Measurements from ENCODE around the gene SYNJ2BP. TPM values are rescaled to one million over a fixed set of nuclear protein-coding genes. Genes with fewer than 3 reads are reported as not detected.
"Not testable (repeated sequence)": the region's sequence is repeated elsewhere in the genome, so short reads cannot be mapped to it uniquely, and the experiment has no call there.

SYNJ2BP gene
- total RNA-seq, 2 donors from 2014 or later: 10.5 to 21.5 TPM

DNA sequence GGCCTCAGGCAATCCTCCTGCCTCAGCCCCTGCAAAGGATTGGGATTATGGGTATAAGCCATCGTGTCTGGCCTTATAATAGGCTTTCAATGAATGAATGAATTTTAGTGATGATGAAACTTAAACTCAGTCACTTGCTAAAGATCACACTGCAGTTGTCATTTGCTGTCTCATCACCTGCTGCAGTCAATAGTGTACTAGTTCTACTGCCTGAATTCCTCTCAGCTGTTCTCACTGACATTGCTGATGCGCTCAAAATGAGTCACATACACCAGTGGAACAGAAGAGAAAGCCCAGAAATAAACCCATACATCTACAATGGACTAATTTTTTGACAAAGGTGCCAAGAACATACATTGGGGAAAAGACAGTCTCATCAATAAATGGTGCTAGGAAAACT lies 5.6 kb upstream of the SYNJ2BP start:
- H3K4me3 ChIP-seq: no peak overlapping the region
- H3K27me3 ChIP-seq: no peaks in the 10 kb centered on the region
- no peaks in the 10 kb centered on the region for H3K4me1 ChIP-seq
- no peak for ATAC-seq
- no peaks in the 10 kb centered on the region for H3K9me3 ChIP-seq
- H3K27ac ChIP-seq: no peak overlapping the region
- no peaks in the 10 kb centered on the region for H3K36me3 ChIP-seq (replicated peaks in 1 of 2; ENCODE audit: insufficient read depth in 1 of 2, low read depth in 2 of 2)
- DNase-seq: no peak
- TF ChIP-seq, protein P1, sequence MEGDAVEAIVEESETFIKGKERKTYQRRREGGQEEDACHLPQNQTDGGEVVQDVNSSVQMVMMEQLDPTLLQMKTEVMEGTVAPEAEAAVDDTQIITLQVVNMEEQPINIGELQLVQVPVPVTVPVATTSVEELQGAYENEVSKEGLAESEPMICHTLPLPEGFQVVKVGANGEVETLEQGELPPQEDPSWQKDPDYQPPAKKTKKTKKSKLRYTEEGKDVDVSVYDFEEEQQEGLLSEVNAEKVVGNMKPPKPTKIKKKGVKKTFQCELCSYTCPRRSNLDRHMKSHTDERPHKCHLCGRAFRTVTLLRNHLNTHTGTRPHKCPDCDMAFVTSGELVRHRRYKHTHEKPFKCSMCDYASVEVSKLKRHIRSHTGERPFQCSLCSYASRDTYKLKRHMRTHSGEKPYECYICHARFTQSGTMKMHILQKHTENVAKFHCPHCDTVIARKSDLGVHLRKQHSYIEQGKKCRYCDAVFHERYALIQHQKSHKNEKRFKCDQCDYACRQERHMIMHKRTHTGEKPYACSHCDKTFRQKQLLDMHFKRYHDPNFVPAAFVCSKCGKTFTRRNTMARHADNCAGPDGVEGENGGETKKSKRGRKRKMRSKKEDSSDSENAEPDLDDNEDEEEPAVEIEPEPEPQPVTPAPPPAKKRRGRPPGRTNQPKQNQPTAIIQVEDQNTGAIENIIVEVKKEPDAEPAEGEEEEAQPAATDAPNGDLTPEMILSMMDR (IDR thresholded peaks at IDR 0.05): no peak
- no peak for TF ChIP-seq POLR2A (IDR thresholded peaks at IDR 0.05)
- intact Hi-C loops (cut with DNase I): no loop called here
- 88 to 92% methylated on average over 2 of the region's 2 CpGs for WGBS, 2 donors

GRCh38 chr14:70419270-70419931 lies 2.5 kb upstream of the SYNJ2BP start:
- H3K9me3 ChIP-seq; H3K27me3 ChIP-seq; ATAC-seq; H3K4me3 ChIP-seq; H3K36me3 ChIP-seq (replicated peaks in 1 of 2; ENCODE audit: insufficient read depth in 1 of 2, low read depth in 2 of 2); intact Hi-C loops (cut with DNase I); H3K27ac ChIP-seq; DNase-seq: not testable (repeated sequence)
- peaks cover 14% of the 10 kb centered on the region for H3K4me1 ChIP-seq
- WGBS, 2 donors: 46 to 50% methylated on average over 4 of the region's 4 CpGs

GRCh38 chr14:70416338-70416724 lies 559 bp downstream of the SYNJ2BP start:
- Histone ChIP-seq H3K4me1 (peaks cover 14% of the 10 kb centered on the region), H3K9me3 (no peaks in the 10 kb centered on the region), H3K27ac (peak overlapping the region; percentile 80 to 90 (median 86)), H3K36me3 (replicated peaks in 1 of 2; ENCODE audit: insufficient read depth in 1 of 2, low read depth in 2 of 2) (no peaks in the 10 kb centered on the region), H3K27me3 (no peaks in the 10 kb centered on the region), H3K4me3 (peak overlapping the region; percentile 63 to 65)
- whole genome bisulfite sequencing, 2 donors: 2 to 3% methylated on average over 9 of the region's 9 CpGs
- no peak for DNase-seq
- ATAC-seq: peak; percentile 10
- TF ChIP-seq POLR2A (IDR thresholded peaks at IDR 0.05): no peak
- TF ChIP-seq, protein P1 (IDR thresholded peaks at IDR 0.05): no peak
- intact Hi-C loops (cut with DNase I): no loop called here

- no peak for ATAC-seq
- 14 to 24% methylated on average over 2 of the region's 2 CpGs for WGBS, 2 donors
- intact Hi-C loops (cut with DNase I): no loop called here
- no peak for DNase-seq
- peaks cover 14% of the 10 kb centered on the region for H3K4me1 ChIP-seq
- H3K36me3 ChIP-seq (replicated peaks in 1 of 2; ENCODE audit: insufficient read depth in 1 of 2, low read depth in 2 of 2): no peaks in the 10 kb centered on the region
- H3K27ac ChIP-seq: no peak overlapping the region
- H3K27me3 ChIP-seq: no peaks in the 10 kb centered on the region
- no peaks in the 10 kb centered on the region for H3K9me3 ChIP-seq
- TF ChIP-seq, protein P1 (IDR thresholded peaks at IDR 0.05): no peak
- TF ChIP-seq POLR2A (IDR thresholded peaks at IDR 0.05): no peak
- H3K4me3 ChIP-seq: no peak overlapping the region
Observed at GRCh38 chr14:70415788-70416187, 1.1 kb downstream of the SYNJ2BP start.

GRCh38 chr14:70407621-70408020 lies 9.3 kb downstream of the SYNJ2BP start:
- Histone ChIP-seq H3K4me3 (no peak overlapping the region), H3K27me3 (no peaks in the 10 kb centered on the region), H3K36me3 (replicated peaks in 1 of 2; ENCODE audit: insufficient read depth in 1 of 2, low read depth in 2 of 2) (no peaks in the 10 kb centered on the region), H3K4me1 (peaks cover 15% of the 10 kb centered on the region), H3K9me3 (peaks cover 0 to 5% (median 0%) of the 10 kb centered on the region in 3 donors), H3K27ac (no peak overlapping the region)
- TF ChIP-seq, protein P1 (IDR thresholded peaks at IDR 0.05): no peak
- TF ChIP-seq POLR2A (IDR thresholded peaks at IDR 0.05): no peak
- intact Hi-C loops (cut with DNase I): no loop called here
- DNase-seq (no peak), ATAC-seq (no peak)
- WGBS, 2 donors: 92 to 94% methylated on average over 4 of the region's 4 CpGs

DNA sequence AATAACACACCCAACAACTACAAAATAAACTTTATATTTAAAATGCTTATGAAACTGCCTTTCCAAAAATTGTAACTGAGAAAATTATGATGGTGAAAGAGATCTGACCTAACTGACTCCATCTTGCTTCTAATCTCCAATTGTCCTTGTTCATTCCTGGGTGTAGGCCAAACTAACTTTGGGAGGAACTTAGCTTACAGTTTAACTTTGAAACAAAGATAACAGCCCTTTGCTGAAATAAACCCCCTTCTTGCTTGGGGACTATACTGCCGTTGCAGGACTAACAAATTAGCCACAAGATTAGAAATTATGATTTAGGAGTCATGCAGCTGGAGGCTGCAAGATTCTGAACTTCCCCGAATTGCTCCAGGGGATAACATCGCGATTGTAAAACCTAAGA lies 10.7 kb downstream of the SYNJ2BP start:
- 71 to 73% methylated on average over 4 of the region's 4 CpGs for WGBS, 2 donors
- ATAC-seq; intact Hi-C loops (cut with DNase I); H3K36me3 ChIP-seq (replicated peaks in 1 of 2; ENCODE audit: insufficient read depth in 1 of 2, low read depth in 2 of 2); H3K9me3 ChIP-seq; H3K27me3 ChIP-seq; H3K4me3 ChIP-seq; H3K27ac ChIP-seq; DNase-seq: not testable (repeated sequence)
- peaks cover 15% of the 10 kb centered on the region for H3K4me1 ChIP-seq
